CD4-positive, alpha-beta T cell treated with Interleukin-6 at 100 ng/mL for 8 hours (primary cell): ENCODE results near the gene SCYL1.

ENCODE experiments used
- DNase-seq: peaks from one replicate; pipeline ENCODE4 v3.0.0-alpha.2; 2020; ENCODE audit warnings: mixed read lengths, low spot score

Gene SCYL1

GRCh38 chr11:65537296-65537597 lies 12.4 kb downstream of the SCYL1 start:
- no peak for DNase-seq

GRCh38 chr11:65537620-65538231 lies 12.8 kb downstream of the SCYL1 start:
- DNase-seq, result no peak

GRCh38 chr11:65538232-65538914 lies 13.5 kb downstream of the SCYL1 start:
- no peak for DNase-seq

GRCh38 chr11:65538915-65539743 lies 14.2 kb downstream of the SCYL1 start:
- DNase-seq, result no peak

- DNase-seq, result no peak
These were observed 14.9 kb downstream of the SCYL1 start for GRCh38 chr11:65539744-65540289.

GRCh38 chr11:65540290-65541092 lies 15.6 kb downstream of the SCYL1 start:
- peak; percentile 86 for DNase-seq

- DNase-seq, result no peak
These were observed 16.5 kb downstream of the SCYL1 start for GRCh38 chr11:65541093-65541982.

- DNase-seq, result no peak
These were observed 18.0 kb downstream of the SCYL1 start for GRCh38 chr11:65542738-65543390.

- no peak for DNase-seq
These were observed 21.0 kb downstream of the SCYL1 start for GRCh38 chr11:65545853-65546216.

GRCh38 chr11:65546217-65546958 lies 21.5 kb downstream of the SCYL1 start:
- DNase-seq, result peak; percentile 97

- peak; percentile 32 for DNase-seq
These were observed 22.7 kb downstream of the SCYL1 start for GRCh38 chr11:65547446-65548125.

- no peak for DNase-seq
These were observed 23.5 kb downstream of the SCYL1 start for GRCh38 chr11:65548395-65548794.

- DNase-seq, result no peak
These were observed 24.2 kb downstream of the SCYL1 start for GRCh38 chr11:65549096-65549495.

- peak; percentile 65 for DNase-seq
These were observed 26.9 kb downstream of the SCYL1 start for GRCh38 chr11:65551572-65552387.

GRCh38 chr11:65552388-65552951 lies 27.6 kb downstream of the SCYL1 start:
- DNase-seq, result no peak

GRCh38 chr11:65553301-65554001 lies 28.6 kb downstream of the SCYL1 start:
- DNase-seq, result peak; percentile 88

- DNase-seq, result no peak
These were observed 29.4 kb downstream of the SCYL1 start for GRCh38 chr11:65554057-65554818.
